ENCODE data around the gene SORCS3.

SORCS3 gene

GRCh38 chr10:104850023-104850422 lies 208.9 kb downstream of the SORCS3 start:
- DNase-seq (ENCODE audit: low spot score) = no peak

- DNase-seq (ENCODE audit: low spot score) = no peak
Observed at GRCh38 chr10:104867966-104868598, 227.0 kb downstream of the SORCS3 start.

- DNase-seq (ENCODE audit: low spot score) = no peak
Observed at GRCh38 chr10:104872691-104873090, 231.6 kb downstream of the SORCS3 start.

- no peak for DNase-seq (ENCODE audit: low spot score)
Observed at GRCh38 chr10:104873161-104873560, 232.1 kb downstream of the SORCS3 start.

DNA sequence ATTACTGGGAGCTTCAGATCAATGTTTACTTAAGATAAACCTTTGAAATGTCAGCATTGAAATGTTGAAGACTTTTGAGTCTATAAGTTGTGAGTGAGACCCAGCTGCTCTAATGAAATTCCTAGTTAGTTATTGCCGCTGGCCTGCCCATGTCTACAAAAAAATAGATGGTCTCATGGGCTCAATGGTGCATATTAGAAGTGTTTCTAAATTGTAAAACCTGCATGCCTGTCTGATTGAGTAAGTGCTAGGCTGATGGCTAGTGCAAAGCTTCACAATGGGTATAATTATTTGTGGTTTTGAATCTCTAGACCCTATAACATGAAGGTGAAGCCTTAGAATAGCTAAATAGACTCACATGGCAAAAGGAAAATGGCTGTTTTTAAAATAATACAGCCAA lies 234.5 kb downstream of the SORCS3 start:
- DNase-seq (ENCODE audit: low spot score) = no peak

DNA sequence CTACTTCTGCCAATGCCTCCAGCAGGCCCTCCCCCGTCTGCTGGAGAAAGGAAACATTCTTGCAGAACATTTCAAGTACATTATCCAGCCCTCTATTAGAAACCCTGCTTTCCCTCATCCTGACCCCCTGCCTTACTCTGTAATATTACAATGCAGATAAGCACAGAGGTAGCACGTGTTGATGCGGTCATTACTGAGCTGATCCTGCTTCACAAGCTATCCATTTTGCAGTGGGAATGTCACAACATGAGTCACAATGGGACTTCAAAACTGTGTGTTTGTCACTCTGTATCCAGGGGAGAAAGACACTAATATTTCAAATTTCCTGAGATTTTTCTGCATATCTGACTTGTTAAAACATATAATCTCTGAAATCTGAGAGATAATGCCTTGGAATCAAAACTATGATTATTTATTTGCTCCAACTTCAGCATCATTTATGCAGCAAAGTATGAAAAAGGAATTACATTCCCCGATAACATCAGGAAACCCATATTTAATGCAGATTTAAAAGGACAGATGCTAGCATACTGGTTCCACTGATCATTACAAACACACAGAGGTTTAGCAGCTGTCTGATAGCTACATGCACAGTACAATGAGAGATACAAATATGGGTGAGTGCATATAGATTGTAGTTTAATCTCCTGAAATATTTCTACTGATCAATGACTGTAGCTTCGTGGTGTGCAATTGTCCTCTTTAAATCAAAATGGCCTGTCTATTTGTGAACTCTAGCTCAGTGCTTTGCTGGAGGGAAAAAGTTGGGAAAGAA lies 239.7 kb downstream of the SORCS3 start:
- DNase-seq (ENCODE audit: low spot score) = no peak

GRCh38 chr10:104881740-104882139 lies 240.7 kb downstream of the SORCS3 start:
- DNase-seq (ENCODE audit: low spot score) = no peak

DNA sequence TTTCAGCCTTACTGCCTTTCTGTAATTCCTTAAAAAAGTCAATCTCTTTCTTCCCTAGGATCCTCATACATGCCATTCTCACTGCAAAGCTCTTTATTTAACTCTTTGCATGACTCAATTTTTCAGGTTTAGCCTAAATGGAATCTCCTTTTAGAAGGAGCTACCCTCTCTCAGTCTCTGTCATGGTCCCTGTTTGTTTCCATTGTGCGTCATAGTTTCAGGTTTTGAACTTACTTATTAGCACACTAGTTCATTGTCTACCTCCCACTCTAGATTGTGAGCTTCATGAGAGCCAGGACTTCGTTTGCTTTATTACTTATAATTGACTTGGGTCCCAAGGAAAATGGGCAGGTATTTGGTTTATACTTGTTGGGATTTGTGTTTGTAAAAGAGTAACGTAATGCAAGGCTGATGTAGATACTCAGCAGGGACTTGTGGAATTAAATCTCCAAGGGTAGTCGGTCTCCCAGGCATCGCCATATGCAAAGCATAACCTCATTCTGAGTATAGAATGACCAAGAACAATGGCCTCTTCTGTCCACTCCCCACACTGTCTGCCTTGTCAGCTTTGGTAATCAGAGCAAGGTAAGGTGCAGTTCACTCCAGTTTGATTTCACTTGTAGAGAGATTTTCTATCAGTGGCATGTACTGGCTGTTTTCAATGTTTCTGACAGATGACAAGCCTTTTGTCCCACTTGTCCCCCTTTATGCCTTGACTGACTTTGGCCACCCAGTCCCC lies 252.0 kb downstream of the SORCS3 start:
- DNase-seq (ENCODE audit: low spot score) = no peak

DNA sequence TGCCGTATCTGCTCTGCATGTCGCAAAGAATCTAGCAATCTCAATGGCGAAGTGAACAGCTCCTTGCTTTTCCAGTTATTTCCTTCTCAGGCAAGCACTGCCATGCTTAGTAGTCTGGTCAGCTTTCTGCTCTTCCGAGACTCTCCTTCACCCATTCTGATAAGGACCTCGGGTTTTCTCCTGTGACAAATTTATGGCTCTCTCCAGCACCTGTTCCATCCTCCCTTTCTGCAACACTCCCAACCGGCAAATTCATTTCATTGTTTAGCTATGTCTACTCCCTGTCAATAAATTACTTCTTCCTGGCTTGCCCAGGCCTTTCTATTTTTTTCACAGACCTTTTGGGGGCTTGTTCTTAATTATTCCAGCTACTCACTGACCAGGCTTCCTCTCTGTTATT lies 252.6 kb downstream of the SORCS3 start:
- DNase-seq (ENCODE audit: low spot score) = no peak

DNA sequence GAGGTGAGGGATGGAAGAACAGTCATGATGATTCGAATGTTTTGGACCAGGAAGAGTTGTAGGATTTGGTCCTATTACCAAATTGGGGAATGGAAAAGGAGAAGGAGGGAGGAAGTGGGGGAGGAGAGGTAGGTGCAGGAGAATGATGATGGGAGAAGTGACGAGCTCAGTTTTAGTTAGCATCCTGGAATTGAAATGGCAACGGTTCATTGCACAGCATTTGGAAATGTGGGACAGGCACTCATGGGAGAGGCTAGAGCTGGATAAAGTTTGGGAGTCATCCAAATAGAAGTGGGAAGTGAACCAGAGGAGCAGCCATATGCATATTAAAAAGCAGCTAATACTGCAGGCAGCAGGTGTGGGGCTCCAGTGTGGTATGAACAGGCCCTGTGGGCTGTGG lies 253.6 kb downstream of the SORCS3 start:
- DNase-seq (ENCODE audit: low spot score) = no peak

- DNase-seq (ENCODE audit: low spot score) = no peak
Observed at GRCh38 chr10:104895541-104895940, 254.5 kb downstream of the SORCS3 start.

DNA sequence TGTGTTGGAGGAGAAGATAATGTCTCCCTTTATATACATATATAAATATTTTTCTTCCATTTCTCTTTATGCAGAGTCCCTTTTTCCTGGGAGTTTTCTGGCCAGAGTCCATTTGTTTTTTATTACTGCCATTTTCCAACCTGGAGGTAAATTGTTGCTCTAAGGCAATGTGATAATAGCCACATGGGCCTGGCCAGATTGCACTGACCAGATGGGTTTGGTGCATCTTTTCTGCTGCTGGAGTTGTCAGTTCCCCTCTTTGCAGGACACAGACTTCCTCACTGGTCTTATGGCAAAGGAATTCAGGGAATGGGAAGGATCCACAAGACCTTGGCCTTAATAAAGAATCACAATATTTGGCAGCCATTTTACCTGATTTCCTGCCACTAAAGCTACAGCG lies 254.9 kb downstream of the SORCS3 start:
- no peak for DNase-seq (ENCODE audit: low spot score)

- DNase-seq (ENCODE audit: low spot score) = no peak
Observed at GRCh38 chr10:104897696-104898095, 256.6 kb downstream of the SORCS3 start.

DNA sequence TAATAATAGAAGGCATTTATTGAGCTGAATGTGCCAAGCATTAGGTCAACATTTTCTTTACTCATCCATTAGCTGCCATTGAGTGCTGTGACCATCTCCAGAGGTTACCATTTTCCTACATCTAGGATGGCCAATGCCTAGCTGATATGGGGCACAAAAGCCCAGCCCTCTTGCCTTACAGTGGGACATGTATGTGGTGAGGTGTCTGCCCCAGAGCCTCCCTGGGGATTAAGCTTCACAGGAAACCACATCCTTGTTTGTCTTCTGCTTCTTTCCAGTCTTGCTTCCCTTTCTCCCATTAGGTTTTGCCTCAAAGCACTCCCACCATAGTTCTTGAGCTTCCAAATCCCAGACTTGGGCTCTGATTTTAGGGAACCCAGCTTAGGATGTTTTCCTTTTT lies 258.7 kb downstream of the SORCS3 start:
- no peak for DNase-seq (ENCODE audit: low spot score)

DNA sequence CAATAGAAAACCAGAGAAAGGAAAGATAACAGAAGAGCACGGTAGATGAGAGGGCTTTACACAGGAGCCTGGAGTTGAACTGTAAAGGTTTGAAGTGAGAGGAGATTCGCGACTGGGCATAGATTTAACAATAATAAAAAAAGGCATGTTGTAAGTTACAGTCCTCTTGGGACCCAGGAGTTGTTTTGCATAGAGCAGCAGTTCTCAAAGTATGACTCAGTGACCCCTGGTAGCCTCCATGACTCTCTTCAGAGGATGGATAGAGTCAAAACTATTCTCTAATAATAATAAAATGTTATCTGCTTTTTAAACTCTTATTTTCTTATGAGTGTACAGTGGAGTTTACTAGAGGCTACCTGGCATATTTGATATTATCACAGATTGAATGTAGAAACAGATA lies 262.3 kb downstream of the SORCS3 start:
- DNase-seq (ENCODE audit: low spot score) = no peak

- DNase-seq (ENCODE audit: low spot score) = no peak
Observed at GRCh38 chr10:104904753-104905323, 263.7 kb downstream of the SORCS3 start.

DNA sequence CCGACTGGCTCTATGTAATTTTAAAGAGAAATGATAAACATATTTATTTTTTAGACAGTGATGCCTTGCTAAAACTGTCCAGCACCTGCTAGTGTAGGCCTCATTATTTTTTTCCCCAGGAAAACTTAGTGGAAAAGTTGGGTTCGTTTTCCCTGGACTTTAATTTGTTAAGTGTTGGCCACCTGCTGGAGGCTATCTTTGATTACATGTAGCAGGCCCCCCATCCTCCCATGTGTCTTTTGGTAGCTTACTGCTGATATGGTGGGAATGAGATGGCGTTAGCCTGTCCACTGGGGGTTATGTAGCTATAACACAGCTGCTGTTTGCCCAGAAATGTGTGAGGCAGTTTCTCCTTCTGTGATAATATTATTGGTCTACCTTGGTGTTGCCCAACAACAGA lies 265.0 kb downstream of the SORCS3 start:
- DNase-seq (ENCODE audit: low spot score) = no peak

DNA sequence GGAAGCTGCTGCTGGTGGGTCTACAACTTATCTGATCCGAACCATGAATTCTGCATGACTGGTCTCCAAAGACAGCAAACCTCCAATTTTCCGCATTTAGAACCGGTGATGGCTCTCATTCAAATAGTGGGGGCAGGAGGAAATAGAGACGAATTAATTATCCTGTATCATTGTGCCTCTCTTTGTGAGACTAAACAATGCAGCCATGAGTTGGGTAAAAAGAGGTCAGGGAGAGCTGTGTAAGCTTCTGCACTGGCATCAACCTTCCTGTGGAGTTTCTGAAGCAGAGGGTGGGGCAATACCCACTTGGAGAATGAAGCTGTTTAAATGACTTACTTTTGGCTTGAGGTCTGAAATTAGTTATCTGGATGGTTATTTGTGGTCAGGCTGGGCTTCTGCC lies 266.4 kb downstream of the SORCS3 start:
- no peak for DNase-seq (ENCODE audit: low spot score)

DNA sequence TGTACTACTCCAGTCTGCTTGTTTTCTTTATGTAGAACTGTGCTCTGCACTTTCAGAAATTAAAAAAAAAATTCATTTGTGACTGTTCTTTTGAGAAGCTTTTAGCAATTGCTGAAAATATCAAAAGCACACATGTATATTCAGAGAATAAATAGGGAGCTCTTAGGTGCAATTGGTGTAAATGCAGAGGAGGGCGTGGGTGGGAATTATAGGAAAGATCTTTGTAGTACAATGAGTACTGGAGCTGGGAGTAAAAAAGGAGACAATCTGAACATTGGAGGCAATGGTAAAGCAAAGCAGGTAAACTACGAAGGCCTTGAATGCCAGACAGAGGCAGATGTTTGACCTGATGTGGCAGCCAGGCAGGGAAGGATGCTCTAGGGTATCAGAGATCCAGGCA lies 267.5 kb downstream of the SORCS3 start:
- no peak for DNase-seq (ENCODE audit: low spot score)

GRCh38 chr10:104910712-104911111 lies 269.6 kb downstream of the SORCS3 start:
- DNase-seq (ENCODE audit: low spot score) = no peak

- DNase-seq (ENCODE audit: low spot score) = no peak
Observed at GRCh38 chr10:104913390-104913789, 272.3 kb downstream of the SORCS3 start.

GRCh38 chr10:104920476-104920875 lies 279.4 kb downstream of the SORCS3 start:
- no peak for DNase-seq (ENCODE audit: low spot score)

DNA sequence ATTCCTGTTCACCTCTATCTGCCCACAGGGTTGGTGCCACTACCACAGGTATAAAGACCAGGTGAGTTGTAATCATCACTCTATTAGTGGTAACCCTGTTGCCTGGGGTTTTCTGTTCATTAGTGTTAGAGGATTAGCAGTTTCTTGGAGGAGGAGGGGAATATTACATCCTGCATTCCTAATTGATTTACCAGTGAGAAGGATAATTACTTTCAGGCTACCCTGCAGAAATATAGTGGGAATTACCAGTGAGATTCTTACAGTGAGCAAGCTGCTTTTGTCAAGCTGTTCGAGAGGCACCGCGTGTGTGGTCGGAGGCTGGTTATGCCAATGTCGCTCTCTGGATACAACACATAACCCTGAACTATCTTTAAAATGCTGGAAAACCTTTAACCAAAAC lies 280.7 kb downstream of the SORCS3 start:
- no peak for DNase-seq (ENCODE audit: low spot score)

Measured in AG08396 (cell line).